Type B pancreatic cell (in vitro differentiated cells): Measurements from ENCODE around the gene DOLPP1. TPM values are rescaled to one million over a fixed set of nuclear protein-coding genes. Genes with fewer than 3 reads are reported as not detected.

Experiments used
- DNase-seq: peaks from one replicate; pipeline ENCODE4 v3.0.0; 2021; ENCODE audit warnings: mixed read lengths; ENCODE audit not compliant: unreplicated experiment; ENCODE audit errors: extremely low spot score
- H3K27ac Mint-ChIP-seq: 2 replicates; pipeline ENCODE4 v1.8.0; 2021; ENCODE audit warnings: mild to moderate bottlenecking, mixed read lengths
- H3K27me3 Mint-ChIP-seq: 2 replicates; pipeline ENCODE4 v1.8.0; 2021; ENCODE audit warnings: mixed read lengths
- H3K36me3 Mint-ChIP-seq: 2 replicates; pipeline ENCODE4 v1.8.0; 2021; ENCODE audit warnings: mixed read lengths
- H3K4me1 Mint-ChIP-seq: one replicate; pipeline ENCODE4 v1.8.0; 2021; ENCODE audit warnings: mixed read lengths; ENCODE audit not compliant: unreplicated experiment
- H3K4me3 Mint-ChIP-seq: 2 replicates; pipeline ENCODE4 v1.8.0; 2021; ENCODE audit warnings: mild to moderate bottlenecking, mixed read lengths
- H3K9me3 Mint-ChIP-seq: 2 replicates; pipeline ENCODE4 v1.8.0; 2021; ENCODE audit warnings: mixed read lengths
- CTCF ChIP-seq: fragments of 200-600 bp; sonication (generic); conservative IDR thresholded peaks from 2 replicates; pipeline ENCODE4 v1.5.0; 2021; ENCODE audit warnings: antibody characterized with exemption, mild to moderate bottlenecking
- total RNA-seq: library from RNA; stranded (reverse); gene quantifications from 2 replicates; pipeline ENCODE4 v1.2.1, GENCODE V29; 2021; ENCODE audit warnings: low replicate concordance

DOLPP1 gene
- total RNA-seq, 1 donor from 2014 or later: 21.1 TPM

DNA sequence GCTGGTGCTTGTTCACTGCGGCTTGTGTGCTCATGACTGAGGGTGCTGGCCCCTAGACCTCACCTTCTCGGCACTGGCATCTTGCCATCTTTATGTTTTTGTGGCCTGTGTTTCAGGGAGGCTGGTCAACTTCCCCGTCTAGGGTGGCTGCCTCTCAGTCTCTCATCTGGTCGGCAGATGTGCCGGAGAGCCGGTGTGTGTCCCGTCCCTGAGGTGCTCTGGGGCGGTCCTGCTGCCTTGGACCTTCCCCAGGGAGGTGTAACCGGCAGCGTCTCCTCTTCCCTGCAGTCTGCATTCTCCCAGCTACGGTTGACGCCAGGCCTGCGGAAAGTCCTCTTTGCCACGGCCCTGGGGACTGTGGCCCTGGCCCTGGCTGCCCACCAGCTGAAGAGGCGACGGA is 38.9 kb upstream of the DOLPP1 start:
- TF ChIP-seq CTCF: no peak
- Mint-ChIP-seq H3K27me3 (no peaks in the 10 kb centered on the region), H3K27ac (no peak overlapping the region), H3K36me3 (peaks cover 3% of the 10 kb centered on the region), H3K9me3 (no peaks in the 10 kb centered on the region), H3K4me1 (peaks cover 4% of the 10 kb centered on the region), H3K4me3 (no peak overlapping the region)
- no peak for DNase-seq

DNA sequence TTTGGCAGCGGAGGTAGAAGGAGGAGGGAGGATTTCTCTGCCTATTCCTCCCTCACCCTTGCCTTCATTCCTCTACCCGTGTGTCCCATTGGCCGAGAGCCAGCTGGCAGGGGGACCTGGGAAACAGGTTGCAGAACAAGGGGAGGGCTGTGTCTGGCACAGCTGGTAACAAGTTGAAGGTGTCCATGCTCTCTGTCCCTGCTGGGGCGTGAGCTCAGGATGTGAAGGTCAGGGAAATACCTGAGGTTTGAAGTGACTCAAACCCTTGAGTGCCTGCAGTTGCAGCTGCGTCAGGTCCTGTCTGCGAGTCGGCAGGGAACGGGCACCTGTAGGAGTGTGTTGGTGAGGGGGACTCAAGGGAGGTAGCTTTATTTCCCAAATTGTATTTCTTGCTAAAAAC is 28.3 kb upstream of the DOLPP1 start:
- TF ChIP-seq CTCF: no peak

GRCh38 chr9:129053020-129053419 is 27.9 kb upstream of the DOLPP1 start:
- H3K27me3 Mint-ChIP-seq: no peaks in the 10 kb centered on the region
- H3K4me3 Mint-ChIP-seq: no peak overlapping the region
- TF ChIP-seq CTCF: no peak
- H3K27ac Mint-ChIP-seq: no peak overlapping the region
- H3K4me1 Mint-ChIP-seq: no peaks in the 10 kb centered on the region
- peaks cover 9% of the 10 kb centered on the region for H3K36me3 Mint-ChIP-seq
- no peak for DNase-seq
- no peaks in the 10 kb centered on the region for H3K9me3 Mint-ChIP-seq

More for the DNA sequence above, 28.3 kb upstream of the DOLPP1 start:
- Mint-ChIP-seq H3K36me3 (peaks cover 6% of the 10 kb centered on the region), H3K4me3 (no peak overlapping the region), H3K27me3 (no peaks in the 10 kb centered on the region), H3K27ac (no peak overlapping the region), H3K9me3 (no peaks in the 10 kb centered on the region), H3K4me1 (no peaks in the 10 kb centered on the region)
- no peak for DNase-seq

GRCh38 chr9:129054163-129054851 is 26.6 kb upstream of the DOLPP1 start:
- H3K36me3 Mint-ChIP-seq: peaks cover 6% of the 10 kb centered on the region
- no peak overlapping the region for H3K27ac Mint-ChIP-seq
- H3K27me3 Mint-ChIP-seq: no peaks in the 10 kb centered on the region
- H3K9me3 Mint-ChIP-seq: no peaks in the 10 kb centered on the region
- no peak for DNase-seq
- H3K4me1 Mint-ChIP-seq: no peaks in the 10 kb centered on the region
- TF ChIP-seq CTCF: no peak
- H3K4me3 Mint-ChIP-seq: no peak overlapping the region

DNA sequence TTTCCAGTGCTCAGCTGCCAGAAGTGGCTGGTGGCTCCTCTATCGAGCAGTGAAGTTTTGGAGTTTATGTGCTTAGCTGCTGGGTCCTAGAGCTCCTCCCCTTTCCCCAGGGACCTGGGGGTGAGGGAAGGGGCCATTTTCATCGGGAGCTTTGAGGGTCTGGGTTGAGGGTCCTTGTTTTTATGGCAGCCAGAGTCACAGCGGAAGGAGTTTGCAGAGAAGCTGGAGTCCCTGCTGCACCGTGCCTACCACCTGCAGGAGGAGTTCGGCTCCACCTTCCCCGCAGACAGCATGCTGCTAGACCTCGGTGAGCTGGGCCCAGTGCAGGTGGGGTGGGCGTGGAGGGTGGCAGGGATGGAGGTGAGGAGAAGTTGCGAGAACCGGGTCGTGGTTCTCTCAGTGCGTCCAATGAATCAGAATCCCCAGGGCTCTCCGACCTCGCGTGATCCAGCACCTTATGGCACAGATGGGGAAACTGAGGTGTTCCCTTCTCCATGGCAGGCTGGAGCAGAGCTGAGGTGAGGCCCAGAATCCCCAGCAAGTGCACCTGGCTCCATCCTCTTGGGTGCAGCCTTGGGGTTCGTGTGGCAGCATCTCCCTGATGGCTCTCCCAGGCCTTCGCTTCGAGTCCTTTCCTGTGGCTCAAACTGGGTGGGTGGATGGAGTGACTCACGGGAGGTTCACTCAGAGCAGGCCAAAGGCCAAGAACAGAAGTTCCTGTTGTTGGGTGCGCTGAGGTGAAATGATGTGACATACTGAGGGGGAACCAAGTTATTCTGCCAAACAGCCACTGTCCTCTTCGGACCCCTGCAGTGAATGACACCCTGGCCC is 21.7 kb upstream of the DOLPP1 start:
- Mint-ChIP-seq H3K9me3 (no peaks in the 10 kb centered on the region), H3K27ac (no peak overlapping the region), H3K4me3 (no peak overlapping the region), H3K36me3 (peaks cover 9% of the 10 kb centered on the region), H3K27me3 (no peaks in the 10 kb centered on the region), H3K4me1 (no peaks in the 10 kb centered on the region)
- DNase-seq: no peak
- no peak for TF ChIP-seq CTCF
